Vagina (tissue), 2 donors: ENCODE results near the gene MAPK12. TPM values are rescaled to one million over a fixed set of nuclear protein-coding genes. Genes with fewer than 3 reads are reported as not detected.
A peak's percentile ranks its signal among the peaks of the same experiment; 100 is the strongest.

Source experiments
- DNase-seq, 2 donors: peaks; one replicate each; pipeline ENCODE4 v3.0.0-alpha.2; 2017; ENCODE audit errors: extremely low spot score in 2 of 2
- H3K27ac ChIP-seq: fragments of 200-600 bp; sonication (generic); one replicate; pipeline ENCODE4 v1.5.1; 2019
- H3K27me3 ChIP-seq: fragments of 200-600 bp; sonication (generic); one replicate; pipeline ENCODE4 v1.5.1; 2019
- H3K36me3 ChIP-seq, 2 donors: fragments of 200-600 bp; sonication (generic); one replicate each; pipeline ENCODE4 v1.5.1; 2017 to 2019
- H3K4me1 ChIP-seq: fragments of 200-600 bp; sonication (generic); one replicate; pipeline ENCODE4 v1.5.1; 2019
- H3K4me3 ChIP-seq, 2 donors: fragments of 200-600 bp; sonication (generic); 1 replicate in 1 of 2; 2 replicates in 1 of 2; pipeline ENCODE4 v1.5.1; 2016 to 2019
- H3K9me3 ChIP-seq: fragments of 200-600 bp; sonication (generic); one replicate; pipeline ENCODE4 v1.5.1; 2019
- CTCF ChIP-seq, 3 experiments: fragments of 450-650 bp in 2 of 3; fragments of 200-600 bp in 1 of 3; sonication (generic) in 1 of 3; IDR thresholded peaks; one replicate each; pipeline ENCODE4 v1.5.1; 2017 to 2019; ENCODE audit warnings: antibody characterized with exemption in 3 of 3, mild to moderate bottlenecking in 2 of 3, moderate library complexity in 2 of 3
- POLR2A ChIP-seq, 2 donors: fragments of 450-650 bp; IDR thresholded peaks; one replicate each; pipeline ENCODE4 v1.6.1; 2017; ENCODE audit warnings: antibody characterized with exemption in 2 of 2, mild to moderate bottlenecking in 2 of 2, moderate library complexity in 2 of 2
- POLR2AphosphoS5 ChIP-seq, 2 donors: sonication (generic); formaldehyde crosslinking; IDR thresholded peaks; one replicate each; pipeline ENCODE4 v1.9.0; 2017; ENCODE audit warnings: antibody characterized with exemption in 2 of 2, mild to moderate bottlenecking in 2 of 2, low read depth in 1 of 2; ENCODE audit not compliant: insufficient read depth in 1 of 2
- intact Hi-C: fragments of 100-400 bp; cut with DNase I; formaldehyde crosslinking; loops from one replicate; pipeline ENCODE4 v1.15.1; 2023
- total RNA-seq: library from RNA; depleted of rRNA; stranded (reverse); fragments of >200 nt; gene quantifications from one replicate; pipeline ENCODE4 v1.2.3, GENCODE V29; 2016

The MAPK12 gene
- total RNA-seq, 1 donor from 2014 or later: 15.0 TPM

GRCh38 chr22:50242406-50242949 is 19.0 kb downstream of the MAPK12 start:
- Histone ChIP-seq H3K27me3 (no peaks in the 10 kb centered on the region), H3K36me3 (peaks cover 0 to 10% of the 10 kb centered on the region in 2 donors), H3K9me3 (no peaks in the 10 kb centered on the region), H3K4me3 (peak overlapping the region; percentile 62 to 76), H3K4me1 (peaks cover 55% of the 10 kb centered on the region), H3K27ac (no peak overlapping the region)
- TF ChIP-seq CTCF (IDR thresholded peaks at IDR 0.05): no peak
- TF ChIP-seq POLR2AphosphoS5 (IDR thresholded peaks at IDR 0.05; ENCODE audit: insufficient read depth in 1 of 2, low read depth in 1 of 2): no peak
- no peak for TF ChIP-seq POLR2A (IDR thresholded peaks at IDR 0.05)
- intact Hi-C loops: no loop called here
- DNase-seq: no peak

- intact Hi-C loops: no loop called here
- H3K4me3 ChIP-seq: no peak overlapping the region
- no peak for DNase-seq
- TF ChIP-seq POLR2AphosphoS5 (IDR thresholded peaks at IDR 0.05; ENCODE audit: insufficient read depth in 1 of 2, low read depth in 1 of 2): no peak
- TF ChIP-seq CTCF (IDR thresholded peaks at IDR 0.05): no peak
- no peak for TF ChIP-seq POLR2A (IDR thresholded peaks at IDR 0.05)
- peaks cover 34% of the 10 kb centered on the region for H3K4me1 ChIP-seq
- no peaks in the 10 kb centered on the region for H3K27me3 ChIP-seq
- no peaks in the 10 kb centered on the region for H3K9me3 ChIP-seq
- H3K27ac ChIP-seq: no peak overlapping the region
- no peaks in the 10 kb centered on the region for H3K36me3 ChIP-seq
These were observed 22.7 kb downstream of the MAPK12 start for GRCh38 chr22:50238755-50239154.

GRCh38 chr22:50236731-50237409 is 24.6 kb downstream of the MAPK12 start:
- no peak for TF ChIP-seq POLR2AphosphoS5 (IDR thresholded peaks at IDR 0.05; ENCODE audit: insufficient read depth in 1 of 2, low read depth in 1 of 2)
- no peak for TF ChIP-seq POLR2A (IDR thresholded peaks at IDR 0.05)
- TF ChIP-seq CTCF (IDR thresholded peaks at IDR 0.05): no peak
- no peak overlapping the region for H3K4me3 ChIP-seq
- peaks cover 16% of the 10 kb centered on the region for H3K4me1 ChIP-seq
- H3K9me3 ChIP-seq: no peaks in the 10 kb centered on the region
- H3K27me3 ChIP-seq: no peaks in the 10 kb centered on the region
- no peak overlapping the region for H3K27ac ChIP-seq
- no peak for DNase-seq
- intact Hi-C loops: no loop called here
- peaks cover 0 to 10% of the 10 kb centered on the region in 2 donors for H3K36me3 ChIP-seq

GRCh38 chr22:50233223-50233622 is 28.3 kb downstream of the MAPK12 start:
- intact Hi-C loops: no loop called here
- no peak for TF ChIP-seq POLR2AphosphoS5 (IDR thresholded peaks at IDR 0.05; ENCODE audit: insufficient read depth in 1 of 2, low read depth in 1 of 2)
- TF ChIP-seq POLR2A (IDR thresholded peaks at IDR 0.05): no peak
- no peak for TF ChIP-seq CTCF (IDR thresholded peaks at IDR 0.05)
- H3K36me3 ChIP-seq: peaks cover 0 to 18% of the 10 kb centered on the region in 2 donors
- H3K27me3 ChIP-seq: no peaks in the 10 kb centered on the region
- no peak overlapping the region for H3K27ac ChIP-seq
- no peaks in the 10 kb centered on the region for H3K9me3 ChIP-seq
- no peaks in the 10 kb centered on the region for H3K4me1 ChIP-seq
- no peak for DNase-seq
- no peak overlapping the region for H3K4me3 ChIP-seq

- no peak for DNase-seq
- H3K27me3 ChIP-seq: no peaks in the 10 kb centered on the region
- intact Hi-C loops: no loop called here
- no peak overlapping the region for H3K27ac ChIP-seq
- TF ChIP-seq POLR2A (IDR thresholded peaks at IDR 0.05) (no peak), CTCF (IDR thresholded peaks at IDR 0.05) (no peak), POLR2AphosphoS5 (IDR thresholded peaks at IDR 0.05; ENCODE audit: insufficient read depth in 1 of 2, low read depth in 1 of 2) (no peak)
- no peaks in the 10 kb centered on the region for H3K4me1 ChIP-seq
- H3K9me3 ChIP-seq: no peaks in the 10 kb centered on the region
- peaks cover 0 to 22% of the 10 kb centered on the region in 2 donors for H3K36me3 ChIP-seq
- no peak overlapping the region for H3K4me3 ChIP-seq
These were observed 28.9 kb downstream of the MAPK12 start for GRCh38 chr22:50232481-50233151.
